OCI-LY3 (cell line): ENCODE results near the gene RBM25.
"Not testable (repeated sequence)": the region's sequence is repeated elsewhere in the genome, so short reads cannot be mapped to it uniquely, and the experiment has no call there.

Source experiments
- H2AFZ ChIP-seq: fragments of 200-600, 300-600 bp; shearing (Covaris generic); 2 replicates; pipeline ENCODE4 v1.6.0; 2014; ENCODE audit warnings: antibody characterized with exemption, low read depth, low read length
- H3K27ac ChIP-seq: fragments of 200-600, 300-600 bp; sonication (generic); 2 replicates; pipeline ENCODE4 v1.5.1; 2014; ENCODE audit warnings: mild to moderate bottlenecking, low read length, moderate library complexity, mixed read lengths
- H3K27me3 ChIP-seq: fragments of 200-600, 300-600 bp; sonication (generic); 2 replicates; pipeline ENCODE4 v1.6.1; 2014; ENCODE audit warnings: low read depth, low read length, mixed read lengths
- H3K36me3 ChIP-seq: fragments of 200-600, 300-600 bp; sonication (generic); replicated peaks from 2 replicates; pipeline ENCODE3; 2014; ENCODE audit warnings: low read depth, low read length, mixed read lengths
- H3K4me1 ChIP-seq: fragments of 300-600, 200-600 bp; sonication (generic); 2 replicates; pipeline ENCODE4 v1.6.1; 2014; ENCODE audit warnings: low read length, mixed read lengths
- H3K4me2 ChIP-seq: fragments of 200-600, 300-600 bp; sonication (generic); 2 replicates; pipeline ENCODE4 v1.6.1; 2014; ENCODE audit warnings: low read length, mixed read lengths
- H3K4me3 ChIP-seq: fragments of 300-600, 200-600 bp; sonication (generic); 2 replicates; pipeline ENCODE4 v1.5.1; 2014; ENCODE audit warnings: antibody characterized with exemption, mild to moderate bottlenecking, low read length, moderate library complexity
- H3K79me2 ChIP-seq: fragments of 300-600, 200-600 bp; shearing (Covaris generic); 2 replicates; pipeline ENCODE4 v1.6.1; 2014; ENCODE audit warnings: mild to moderate bottlenecking, low read length, mixed read lengths
- H3K9ac ChIP-seq: fragments of 300-600, 200-600 bp; shearing (Covaris generic); 2 replicates; pipeline ENCODE4 v1.6.0; 2014; ENCODE audit warnings: mild to moderate bottlenecking, low read length, moderate library complexity
- H3K9me3 ChIP-seq: fragments of 200-600, 300-600 bp; shearing (Covaris generic); 2 replicates; pipeline ENCODE4 v1.6.1; 2014; ENCODE audit warnings: low read length, mixed read lengths; ENCODE audit not compliant: insufficient read depth
- H4K20me1 ChIP-seq: fragments of 200-600, 300-600 bp; sonication (generic); 2 replicates; pipeline ENCODE4 v1.6.1; 2016; ENCODE audit warnings: low read length, mixed read lengths; ENCODE audit not compliant: insufficient read depth
- EZH2phosphoT487 ChIP-seq: fragments of 200-600 bp; shearing (Covaris generic); IDR thresholded peaks from 2 replicates; pipeline ENCODE4 v1.6.1; 2018; ENCODE audit warnings: antibody characterized with exemption, mixed run types, low read depth
- TF ChIP-seq, protein P1 (sequence below): fragments of 200-600, 300-600 bp; sonication (generic); IDR thresholded peaks from 2 replicates; pipeline ENCODE4 v1.5.1; 2014; ENCODE audit warnings: antibody characterized with exemption, low read length, low read depth

RBM25 gene

DNA sequence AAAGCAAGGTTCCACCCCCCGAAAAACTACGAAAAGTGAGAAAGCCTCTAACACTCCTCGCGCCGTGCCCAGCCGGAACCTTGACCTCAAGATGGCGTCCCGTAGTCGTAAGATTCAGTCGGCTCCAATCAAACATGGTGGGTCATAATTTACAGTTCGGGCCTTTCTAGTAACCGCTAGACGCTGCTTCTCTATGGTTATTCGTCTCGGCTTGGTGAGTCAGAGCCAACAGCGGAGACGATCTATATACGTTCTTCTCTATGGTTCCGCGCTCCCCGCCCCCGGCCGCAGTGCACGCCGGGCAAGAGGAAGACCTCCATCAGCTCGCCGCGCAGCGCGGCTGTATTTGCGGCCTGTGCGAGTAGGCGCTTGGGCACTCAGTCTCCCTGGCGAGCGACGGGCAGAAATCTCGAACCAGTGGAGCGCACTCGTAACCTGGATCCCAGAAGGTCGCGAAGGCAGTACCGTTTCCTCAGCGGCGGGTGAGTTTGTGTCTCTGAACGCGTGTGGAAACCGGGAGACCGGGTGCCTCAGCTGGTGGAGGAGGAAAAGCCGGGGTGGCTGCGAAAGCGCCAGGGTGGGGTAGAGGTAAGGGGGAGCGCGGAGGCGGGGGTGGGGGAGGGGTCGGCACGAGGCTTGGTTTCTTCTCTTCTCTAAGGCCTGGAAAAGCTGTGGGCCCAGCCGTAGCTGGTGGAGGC lies at the start of gene RBM25:
TSS of gene RBM25 (plus strand) at position 311 of the 698 bp plus-strand sequence. CDS start 13,108 bp downstream, outside the sequence.
- Histone ChIP-seq H3K79me2 (peaks cover 58% of the 10 kb centered on the region), H3K36me3 (peaks cover 19% of the 10 kb centered on the region), H3K4me3 (peak within 1 kb of the TSS; percentile 92), H3K9ac (peak within 1 kb of the TSS; percentile 94), H3K27me3 (no peaks in the 10 kb centered on the region), H3K27ac (peak within 1 kb of the TSS; percentile 83), H2AFZ (peak within 1 kb of the TSS; percentile 92), H3K9me3 (no peaks in the 10 kb centered on the region), H4K20me1 (peaks cover 35% of the 10 kb centered on the region), H3K4me2 (peak within 1 kb of the TSS; percentile 93), H3K4me1 (peaks cover 16% of the 10 kb centered on the region)
- TF ChIP-seq EZH2phosphoT487: no peak
- TF ChIP-seq, protein P1, sequence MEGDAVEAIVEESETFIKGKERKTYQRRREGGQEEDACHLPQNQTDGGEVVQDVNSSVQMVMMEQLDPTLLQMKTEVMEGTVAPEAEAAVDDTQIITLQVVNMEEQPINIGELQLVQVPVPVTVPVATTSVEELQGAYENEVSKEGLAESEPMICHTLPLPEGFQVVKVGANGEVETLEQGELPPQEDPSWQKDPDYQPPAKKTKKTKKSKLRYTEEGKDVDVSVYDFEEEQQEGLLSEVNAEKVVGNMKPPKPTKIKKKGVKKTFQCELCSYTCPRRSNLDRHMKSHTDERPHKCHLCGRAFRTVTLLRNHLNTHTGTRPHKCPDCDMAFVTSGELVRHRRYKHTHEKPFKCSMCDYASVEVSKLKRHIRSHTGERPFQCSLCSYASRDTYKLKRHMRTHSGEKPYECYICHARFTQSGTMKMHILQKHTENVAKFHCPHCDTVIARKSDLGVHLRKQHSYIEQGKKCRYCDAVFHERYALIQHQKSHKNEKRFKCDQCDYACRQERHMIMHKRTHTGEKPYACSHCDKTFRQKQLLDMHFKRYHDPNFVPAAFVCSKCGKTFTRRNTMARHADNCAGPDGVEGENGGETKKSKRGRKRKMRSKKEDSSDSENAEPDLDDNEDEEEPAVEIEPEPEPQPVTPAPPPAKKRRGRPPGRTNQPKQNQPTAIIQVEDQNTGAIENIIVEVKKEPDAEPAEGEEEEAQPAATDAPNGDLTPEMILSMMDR: peak; percentile 18; the same call in 1 of the 2 replicates

DNA sequence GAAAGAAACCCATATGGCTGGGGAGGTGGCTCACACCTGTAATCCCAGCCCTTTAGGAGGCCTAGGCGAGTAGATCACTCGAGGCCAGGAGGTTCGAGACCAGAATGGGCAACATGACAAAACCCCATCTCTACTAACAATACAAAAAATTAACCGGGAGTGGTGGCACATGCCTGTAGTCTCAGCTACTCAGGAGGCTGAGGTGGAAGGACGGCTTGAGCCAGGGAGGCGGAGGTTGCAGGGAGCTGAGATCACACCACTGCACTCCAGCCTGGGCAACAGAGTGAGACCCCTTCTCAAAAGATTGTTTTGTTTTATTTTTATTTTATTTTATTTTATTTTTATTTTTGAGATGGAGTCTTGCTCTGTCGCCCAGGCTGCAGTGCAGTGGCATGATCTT lies 47.1 kb upstream of the RBM25 start:
- H3K27ac ChIP-seq, H3K4me2 ChIP-seq, H4K20me1 ChIP-seq, H3K9me3 ChIP-seq, H3K4me3 ChIP-seq, H3K27me3 ChIP-seq, H3K9ac ChIP-seq, H3K79me2 ChIP-seq, H2AFZ ChIP-seq, H3K4me1 ChIP-seq: not testable (repeated sequence)
- peaks cover 12% of the 10 kb centered on the region for H3K36me3 ChIP-seq

DNA sequence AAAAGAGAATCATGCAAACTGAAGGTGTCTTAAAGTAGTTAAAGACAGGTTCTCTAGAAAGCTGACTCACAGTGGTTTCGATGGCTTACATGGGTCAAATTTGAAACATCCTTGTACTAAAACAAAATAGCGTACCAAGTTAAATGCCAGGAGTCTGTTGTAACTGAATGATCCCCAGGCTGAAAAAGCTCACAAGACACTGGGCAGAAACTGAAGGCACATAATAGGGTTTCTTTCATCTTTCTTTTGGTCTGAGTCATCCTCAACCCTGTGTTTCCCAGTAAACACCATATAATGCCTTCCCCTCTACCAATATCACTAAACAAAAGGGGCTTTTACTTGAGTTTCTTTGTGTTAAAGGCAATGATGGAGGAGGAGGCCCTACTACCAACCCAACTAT lies 44.2 kb upstream of the RBM25 start:
- Histone ChIP-seq H3K79me2 (no peaks in the 10 kb centered on the region), H3K27me3 (no peaks in the 10 kb centered on the region), H2AFZ (no peak overlapping the region), H3K4me3 (no peak overlapping the region), H3K9me3 (no peaks in the 10 kb centered on the region), H3K4me1 (no peaks in the 10 kb centered on the region), H3K9ac (no peak overlapping the region), H3K4me2 (no peak overlapping the region), H3K27ac (no peak overlapping the region), H3K36me3 (peaks cover 9% of the 10 kb centered on the region), H4K20me1 (no peaks in the 10 kb centered on the region; the same call in 1 of the 2 replicates)
- TF ChIP-seq, protein P1: no peak
- no peak for TF ChIP-seq EZH2phosphoT487

DNA sequence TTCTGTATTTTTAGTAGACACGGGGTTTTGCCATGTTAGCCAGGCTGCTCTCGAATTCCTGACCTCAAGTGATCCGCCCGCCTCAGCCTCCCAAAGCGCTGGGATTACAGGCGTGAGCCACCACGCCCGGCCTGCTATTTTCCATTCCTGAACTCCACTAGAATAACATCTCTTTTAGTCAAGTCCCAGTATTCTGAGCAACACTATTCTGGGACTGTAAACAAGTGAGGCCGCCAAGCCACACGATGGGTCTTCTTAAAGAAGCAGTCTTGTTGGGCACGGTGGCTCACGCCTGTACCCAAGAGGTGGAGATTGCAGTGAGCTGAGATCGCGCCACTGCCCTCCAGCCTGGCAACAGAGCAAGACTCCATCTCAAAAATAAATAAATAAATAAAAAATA lies 42.8 kb upstream of the RBM25 start:
- H3K27me3 ChIP-seq, H3K9ac ChIP-seq, H3K36me3 ChIP-seq, H3K9me3 ChIP-seq, H3K4me2 ChIP-seq, H4K20me1 ChIP-seq, H3K79me2 ChIP-seq, H3K4me1 ChIP-seq, H2AFZ ChIP-seq, H3K27ac ChIP-seq, H3K4me3 ChIP-seq: not testable (repeated sequence)

DNA sequence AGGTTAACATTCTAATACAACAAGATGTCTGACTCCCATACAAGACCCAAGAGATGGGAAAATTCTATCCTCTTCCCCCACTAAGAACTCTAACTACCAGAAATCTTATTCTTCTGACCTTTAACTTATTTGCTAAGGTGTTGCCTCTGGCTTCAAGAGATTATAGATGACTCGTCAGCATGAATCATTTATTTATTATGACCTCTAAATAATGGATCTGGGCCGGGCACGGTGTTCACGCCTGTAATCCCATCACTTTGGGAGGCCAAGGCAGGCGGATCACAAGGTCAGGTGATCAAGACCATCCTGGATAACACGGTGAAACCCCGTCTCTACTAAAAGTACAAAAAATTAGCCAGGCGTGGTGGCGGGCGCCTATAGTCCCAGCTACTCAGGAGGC lies 42.3 kb upstream of the RBM25 start:
- H3K9ac ChIP-seq, H3K79me2 ChIP-seq, H3K36me3 ChIP-seq, H4K20me1 ChIP-seq, H3K4me3 ChIP-seq, H3K9me3 ChIP-seq, H3K4me1 ChIP-seq, H3K4me2 ChIP-seq, H2AFZ ChIP-seq, H3K27ac ChIP-seq, H3K27me3 ChIP-seq: not testable (repeated sequence)
